Omental fat pad (tissue), 4 donors: Measurements from ENCODE around the gene NTN1. TPM values are rescaled to one million over a fixed set of nuclear protein-coding genes. Genes with fewer than 3 reads are reported as not detected.
A peak's percentile ranks its signal among the peaks of the same experiment; 100 is the strongest.
"Not testable (repeated sequence)": the region's sequence is repeated elsewhere in the genome, so short reads cannot be mapped to it uniquely, and the experiment has no call there.

Experiments used
- ATAC-seq: fragments of 150-250 bp; one replicate; pipeline ENCODE4 v1.9.1; 2016; ENCODE audit warnings: mild to moderate bottlenecking, moderate library complexity; ENCODE audit not compliant: low FRiP score
- DNase-seq: peaks from one replicate; pipeline ENCODE4 v3.0.0-alpha.2; 2019; ENCODE audit warnings: low spot score
- CTCF ChIP-seq, 3 donors: fragments of 450-650 bp; IDR thresholded peaks; one replicate each; pipeline ENCODE4 v1.5.1; 2016 to 2017; ENCODE audit warnings: antibody characterized with exemption in 3 of 3, mild to moderate bottlenecking in 3 of 3, moderate library complexity in 2 of 3
- total RNA-seq, 4 donors: library from RNA; depleted of rRNA; stranded (reverse); fragments of >200 nt; gene quantifications; one replicate each; pipeline ENCODE4 v1.1.0, GENCODE V29; 2016

The NTN1 gene
- total RNA-seq, 4 donors from 2014 or later: 0.69 to 7.3 (median 2.5) TPM

- ATAC-seq: no peak
- TF ChIP-seq CTCF (IDR thresholded peaks at IDR 0.05): no peak
Measured at GRCh38 chr17:8986295-8986694, 35.0 kb upstream of the NTN1 start.

GRCh38 chr17:8988263-8988935 lies 32.9 kb upstream of the NTN1 start:
- not testable (repeated sequence) for ATAC-seq, DNase-seq

More at GRCh38 chr17:8986295-8986694, 35.0 kb upstream of the NTN1 start:
- DNase-seq: no peak

- peak in 1 of 3 donors; percentile 26 for TF ChIP-seq CTCF (IDR thresholded peaks at IDR 0.05)
- DNase-seq (peak; percentile 52), ATAC-seq (no peak)
Measured at GRCh38 chr17:8991514-8992285, 29.6 kb upstream of the NTN1 start.

- peak; percentile 44 for DNase-seq
- peak in 1 of 3 donors; percentile 75 for TF ChIP-seq CTCF (IDR thresholded peaks at IDR 0.05)
- ATAC-seq: peak; percentile 60
Measured at GRCh38 chr17:8994319-8994718, 27.0 kb upstream of the NTN1 start.

DNA sequence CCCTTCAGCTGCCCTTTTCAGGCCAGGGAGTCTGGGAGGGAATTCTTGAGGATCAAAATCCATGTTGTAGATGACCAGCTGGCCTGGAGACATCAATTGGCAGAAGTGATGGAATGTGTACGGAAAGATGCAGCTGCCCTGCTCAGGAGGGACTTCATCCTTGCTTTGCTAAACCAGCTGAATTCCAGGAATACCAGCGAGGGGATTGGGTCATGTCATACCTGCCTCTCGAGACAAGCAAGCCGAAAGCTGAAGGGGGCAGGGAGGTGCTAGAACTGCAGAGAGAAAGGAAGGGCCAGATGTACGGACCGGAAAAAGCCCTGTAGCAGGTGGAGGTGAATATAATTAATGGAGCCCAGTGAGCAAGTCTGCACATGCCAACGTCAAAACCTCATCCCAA lies 25.6 kb upstream of the NTN1 start:
- no peak for ATAC-seq
- no peak for DNase-seq
- TF ChIP-seq CTCF (IDR thresholded peaks at IDR 0.05): no peak

DNA sequence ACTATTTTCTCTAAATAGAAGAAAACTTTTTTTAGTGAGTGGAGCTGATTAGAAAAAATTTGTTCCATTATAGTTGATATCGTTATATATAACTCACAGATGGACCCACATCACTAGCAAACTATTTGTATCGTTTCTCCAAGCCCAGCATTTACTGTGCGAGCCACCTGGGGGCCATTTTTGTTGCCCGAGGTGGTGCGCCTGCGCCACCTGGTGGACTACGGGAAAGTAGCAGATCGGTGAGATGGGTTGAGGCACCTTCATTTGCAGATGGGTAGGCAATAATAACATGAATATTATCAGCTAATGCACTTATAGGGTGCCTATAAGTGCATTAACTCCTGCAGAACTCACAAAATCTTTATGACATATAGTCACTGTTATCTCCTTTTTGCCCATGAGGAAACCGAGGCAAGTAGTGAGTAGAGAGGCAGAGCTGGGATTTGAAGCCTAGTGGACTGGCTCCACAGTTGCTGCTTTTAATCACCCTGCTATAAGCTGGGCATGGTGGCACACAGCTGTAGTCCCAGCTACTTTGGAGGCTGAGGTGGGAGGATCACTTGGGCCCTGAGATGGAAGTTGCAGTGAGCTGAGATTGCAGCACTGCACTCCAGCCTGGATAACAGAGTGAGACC lies 23.2 kb upstream of the NTN1 start:
- ATAC-seq: peak; percentile 31
- peak in 1 of 3 donors; percentile 13 for TF ChIP-seq CTCF (IDR thresholded peaks at IDR 0.05)
- no peak for DNase-seq

DNA sequence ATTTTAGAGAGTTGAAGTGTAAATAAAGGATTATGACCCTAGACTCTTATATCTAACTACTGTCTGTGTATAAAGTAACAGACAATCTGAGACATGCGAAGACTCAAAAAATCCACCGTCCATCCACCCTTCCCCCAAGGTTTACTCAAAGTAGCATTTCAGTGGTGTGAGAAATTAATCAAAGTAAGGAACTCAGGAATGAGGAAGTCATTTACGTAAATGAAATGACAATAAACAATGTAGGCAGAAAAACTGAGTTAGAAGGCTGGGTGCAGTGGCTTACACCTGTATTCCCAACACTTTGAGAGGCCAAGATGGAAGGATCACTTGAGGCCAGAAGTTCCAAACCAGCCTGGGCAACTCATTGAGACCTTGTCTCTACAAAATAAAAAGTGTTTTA lies 19.8 kb upstream of the NTN1 start:
- ATAC-seq (no peak), DNase-seq (no peak)
- no peak for TF ChIP-seq CTCF (IDR thresholded peaks at IDR 0.05)
